ENCODE results near the gene BCAS1.

DNA sequence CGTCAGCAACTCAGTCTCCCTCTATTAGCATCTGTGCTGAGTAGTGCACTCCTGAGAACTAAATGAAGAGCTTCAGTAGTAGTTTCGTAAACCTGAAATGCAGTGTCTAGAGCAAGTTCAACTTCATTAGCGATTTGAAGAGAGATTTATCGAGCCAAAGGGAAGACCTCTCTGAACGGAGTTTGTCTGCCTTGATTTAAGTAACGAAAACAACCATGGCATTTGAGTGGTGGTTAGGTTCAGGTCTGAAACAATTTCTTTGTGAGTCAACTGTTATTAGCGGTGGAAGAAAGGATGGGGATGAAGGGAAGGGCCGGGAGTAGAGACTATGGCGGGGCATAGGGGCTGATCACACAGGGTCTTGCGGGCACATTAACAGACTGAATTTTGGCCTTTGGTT is 150.5 kb downstream of the BCAS1 start:
- TF ChIP-seq POLR2A (IDR thresholded peaks at IDR 0.05; ENCODE audit: low read length), result no peak
- no peak for TF ChIP-seq GATA1 (IDR thresholded peaks at IDR 0.05; ENCODE audit: low read depth, low read length)

Data from erythroblast (primary cell).